Stimulated activated CD8-positive, alpha-beta memory T cell treated with anti-CD3 and anti-CD28 coated beads, Interleukin-4, amount 100 ng/mL, for 48 hours (primary cell): ENCODE measurements around the gene B3GNT8.
"Not testable (repeated sequence)": the region's sequence is repeated elsewhere in the genome, so short reads cannot be mapped to it uniquely, and the experiment has no call there.

Experiments used
- DNase-seq: peaks from one replicate; pipeline ENCODE4 v3.0.0-alpha.2; 2020

The B3GNT8 gene

DNA sequence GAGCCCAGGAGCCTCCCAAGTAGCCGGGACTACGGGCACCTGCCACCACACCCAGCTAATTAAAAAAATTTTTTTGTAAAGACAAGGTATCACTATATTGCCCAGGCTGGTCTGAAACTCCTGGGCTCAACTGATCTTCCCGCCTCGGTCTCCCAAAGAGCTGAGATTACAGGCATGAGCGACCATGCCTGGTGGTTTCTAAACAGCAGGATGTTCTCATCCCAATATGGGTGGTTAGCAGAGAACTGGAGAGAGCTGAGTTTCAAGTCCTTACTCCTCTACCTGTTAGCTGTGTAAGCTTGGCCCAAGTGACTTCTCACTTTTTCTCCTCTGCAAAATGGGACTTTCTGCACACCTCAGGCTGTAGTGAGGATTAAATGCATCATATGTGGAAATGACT is 42.8 kb downstream of the B3GNT8 start:
- DNase-seq = no peak

DNA sequence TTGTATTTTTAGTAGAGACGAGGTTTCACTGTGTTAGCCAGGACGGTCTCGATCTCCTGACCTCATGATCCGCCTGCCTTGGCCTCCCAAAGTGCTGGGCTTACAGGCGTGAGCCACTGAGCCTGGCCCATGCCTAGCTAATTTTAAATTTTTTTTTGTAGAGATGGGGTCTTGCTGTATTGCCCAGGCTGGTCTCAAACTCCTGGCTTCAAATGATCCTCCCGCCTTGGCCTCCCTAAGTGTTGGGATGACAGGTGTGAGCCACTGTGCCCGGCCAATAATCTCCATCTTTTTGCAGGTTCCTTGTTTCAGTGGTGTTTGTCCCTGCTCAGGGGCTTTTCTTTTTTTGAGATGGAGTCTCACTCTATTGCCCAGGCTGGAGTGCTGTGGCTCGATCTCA is 45.6 kb downstream of the B3GNT8 start:
- not testable (repeated sequence) for DNase-seq

DNA sequence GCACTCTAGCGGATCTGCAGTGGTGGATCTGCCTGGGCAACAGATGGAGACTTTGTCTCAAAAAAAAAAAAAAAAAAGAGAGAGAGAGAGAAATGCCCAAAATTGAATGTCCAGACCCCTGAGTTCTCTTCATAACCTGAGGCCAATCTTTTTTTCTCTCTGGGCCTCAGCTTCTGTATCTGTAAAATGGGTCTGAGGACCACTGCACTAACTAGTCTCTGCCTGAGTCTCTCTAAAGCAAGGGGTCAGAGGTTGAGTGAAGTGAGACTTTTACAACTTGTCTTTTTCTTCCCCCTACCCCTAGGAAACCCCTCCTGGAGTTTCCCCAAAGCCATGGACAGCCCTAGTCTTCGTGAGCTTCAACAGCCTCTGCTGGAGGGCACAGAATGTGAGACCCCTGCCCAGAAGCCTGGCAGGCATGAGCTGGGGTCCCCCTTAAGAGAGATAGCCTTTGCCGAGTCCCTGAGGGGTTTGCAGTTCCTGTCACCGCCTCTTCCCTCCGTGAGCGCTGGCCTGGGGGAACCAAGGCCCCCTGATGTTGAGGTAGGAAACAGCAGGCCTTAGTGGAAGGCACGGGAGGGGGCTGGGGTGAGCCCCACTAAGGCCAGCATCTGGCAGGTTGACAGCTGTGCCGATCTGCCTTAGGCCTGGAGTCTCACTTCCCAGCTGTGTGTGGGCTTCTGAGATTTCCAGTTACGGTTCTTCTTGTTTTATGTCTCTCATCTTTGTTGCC is 49.0 kb downstream of the B3GNT8 start:
- DNase-seq = no peak

DNA sequence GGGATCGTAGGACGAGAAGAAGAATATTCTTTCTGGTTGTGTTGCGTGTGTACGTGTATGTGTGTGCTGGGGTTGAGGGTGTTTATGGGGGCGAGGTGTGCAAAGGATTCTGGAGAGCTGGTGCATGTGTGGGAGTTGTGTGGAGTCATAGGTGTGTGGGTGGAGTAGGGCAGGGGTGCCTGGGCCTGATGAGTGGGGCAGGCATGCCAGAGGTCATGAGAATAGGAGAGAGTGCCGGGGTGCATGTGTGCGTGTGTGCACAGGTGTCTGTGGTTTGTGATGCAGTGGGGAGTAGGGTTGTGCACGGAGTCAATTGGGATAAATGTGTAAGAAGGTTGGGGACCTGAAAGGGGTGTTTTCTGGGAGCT is 50.2 kb downstream of the B3GNT8 start:
- DNase-seq = no peak

DNA sequence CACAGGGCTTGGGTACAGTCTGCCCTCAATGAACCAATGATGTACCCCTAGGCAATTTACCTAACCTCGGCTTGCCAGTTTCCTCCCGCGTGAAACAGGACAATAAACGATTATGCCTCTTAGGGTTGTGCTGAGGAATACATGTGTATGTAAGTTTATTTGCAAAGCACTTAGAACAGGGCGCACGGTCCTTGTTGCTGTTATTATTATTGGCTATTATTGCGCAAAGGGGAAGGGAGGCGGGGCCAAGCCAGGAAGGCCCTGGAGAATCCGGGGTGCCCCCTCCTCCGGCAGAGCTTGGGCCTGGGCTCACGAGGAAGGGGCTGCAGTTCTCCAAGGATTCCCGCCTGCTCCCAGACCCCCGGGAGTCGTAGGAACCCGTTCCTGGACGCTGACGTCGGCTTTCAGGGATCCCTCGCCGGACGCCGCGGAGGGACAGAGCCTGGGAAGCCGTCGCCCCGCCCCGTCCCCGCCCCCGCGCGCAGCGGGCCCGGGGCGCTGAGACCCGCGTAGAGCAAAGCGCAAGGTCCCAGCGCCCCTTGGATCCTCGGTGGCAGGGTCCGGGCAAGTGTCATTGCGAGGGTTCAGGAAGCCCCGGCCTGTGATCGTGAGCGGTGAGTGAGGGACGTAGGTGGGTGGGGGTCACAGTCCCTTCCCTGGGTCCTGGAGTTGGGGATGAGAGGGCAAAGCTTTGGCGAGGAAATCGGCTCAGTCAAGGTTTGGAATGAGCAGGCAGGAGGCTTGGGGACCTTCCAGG is 50.8 kb downstream of the B3GNT8 start, which contains the start of gene TMEM91:
Gene TMEM91, plus strand, starts transcription at position 293 of the 757 bp plus-strand sequence. CDS start 1,777 bp downstream, outside the sequence.
- DNase-seq = peak; percentile 43
